Measurements from ENCODE around the gene CP.

- TF ChIP-seq CTCF (IDR thresholded peaks at IDR 0.05; ENCODE audit: low read length) (no peak), EZH2 (IDR thresholded peaks at IDR 0.05; ENCODE audit: borderline replicate concordance, low read length) (no peak)
Measured at GRCh38 chr3:149227591-149228268, 6.1 kb upstream of the CP start.

All from OCI-LY1 (cell line).